ENCODE data around the gene PRKACA. TPM values are rescaled to one million over a fixed set of nuclear protein-coding genes. Genes with fewer than 3 reads are reported as not detected.

Gene PRKACA
- total RNA-seq, 1 donor from 2014 or later: 87.1 TPM

- no peaks in the 10 kb centered on the region for H3K27me3 ChIP-seq (ENCODE audit: low read depth)
Measured at GRCh38 chr19:14127176-14127575, 9.6 kb upstream of the PRKACA start.

GRCh38 chr19:14122924-14123323, 5.4 kb upstream of the PRKACA start:
- Histone ChIP-seq H3K4me1 (peaks cover 31% of the 10 kb centered on the region), H3K36me3 (no peaks in the 10 kb centered on the region), H3K27ac (no peak overlapping the region), H3K27me3 (ENCODE audit: low read depth) (no peaks in the 10 kb centered on the region), H3K4me3 (no peak overlapping the region), H3K9me3 (no peaks in the 10 kb centered on the region)
- ATAC-seq: no peak
- DNase-seq: no peak
- TF ChIP-seq CTCF (IDR thresholded peaks at IDR 0.05): no peak
- intact Hi-C loops (cut with DNase I): no loop called here

More at GRCh38 chr19:14127176-14127575, 9.6 kb upstream of the PRKACA start:
- no peak overlapping the region for H3K4me3 ChIP-seq
- TF ChIP-seq CTCF (IDR thresholded peaks at IDR 0.05): no peak
- H3K4me1 ChIP-seq: peaks cover 19% of the 10 kb centered on the region
- peak; percentile 80 for DNase-seq
- peak; percentile 79 to 86 for ATAC-seq
- H3K27ac ChIP-seq: peak overlapping the region; percentile 47
- H3K36me3 ChIP-seq: no peaks in the 10 kb centered on the region
- intact Hi-C loops (cut with DNase I): no loop called here
- H3K9me3 ChIP-seq: no peaks in the 10 kb centered on the region

GRCh38 chr19:14120497-14120780, 2.9 kb upstream of the PRKACA start:
- Histone ChIP-seq H3K27ac (peak overlapping the region; percentile 99), H3K9me3 (no peaks in the 10 kb centered on the region), H3K36me3 (no peaks in the 10 kb centered on the region), H3K4me1 (peaks cover 35% of the 10 kb centered on the region), H3K27me3 (ENCODE audit: low read depth) (no peaks in the 10 kb centered on the region), H3K4me3 (no peak overlapping the region)
- intact Hi-C loops (cut with DNase I): no loop called here
- DNase-seq (no peak), ATAC-seq (no peak)
- no peak for TF ChIP-seq CTCF (IDR thresholded peaks at IDR 0.05)

- peak overlapping the region; percentile 99 for H3K27ac ChIP-seq
- peaks cover 41% of the 10 kb centered on the region for H3K4me1 ChIP-seq
- H3K27me3 ChIP-seq (ENCODE audit: low read depth): no peaks in the 10 kb centered on the region
- no peaks in the 10 kb centered on the region for H3K9me3 ChIP-seq
- no peaks in the 10 kb centered on the region for H3K36me3 ChIP-seq
- DNase-seq (no peak), ATAC-seq (no peak)
- no peak overlapping the region for H3K4me3 ChIP-seq
- TF ChIP-seq CTCF (IDR thresholded peaks at IDR 0.05): no peak
- intact Hi-C loops (cut with DNase I): no loop called here
Measured at GRCh38 chr19:14119644-14120496, 2.3 kb upstream of the PRKACA start.

- no peak for TF ChIP-seq CTCF (IDR thresholded peaks at IDR 0.05)
- intact Hi-C loops (cut with DNase I): no loop called here
- Histone ChIP-seq H3K27ac (peak overlapping the region; percentile 99), H3K4me1 (peaks cover 48% of the 10 kb centered on the region), H3K36me3 (no peaks in the 10 kb centered on the region), H3K9me3 (no peaks in the 10 kb centered on the region), H3K4me3 (peak overlapping the region; percentile 68), H3K27me3 (ENCODE audit: low read depth) (no peaks in the 10 kb centered on the region)
- DNase-seq (no peak), ATAC-seq (no peak)
Measured at GRCh38 chr19:14119146-14119545, 1.6 kb upstream of the PRKACA start.

Data from lower lobe of right lung (tissue), 2 donors.